ENCODE results near the gene PPEF1.
"Not testable (repeated sequence)": the region's sequence is repeated elsewhere in the genome, so short reads cannot be mapped to it uniquely, and the experiment has no call there.

The PPEF1 gene

GRCh38 chrX:18722500-18723071, 15.1 kb downstream of the PPEF1 start:
- H3K4me3 ChIP-seq (ENCODE audit: insufficient read depth, low read length, poor library complexity, severe bottlenecking) = no peak overlapping the region
- H3K27me3 ChIP-seq (ENCODE audit: low read length) = no peaks in the 10 kb centered on the region
- no peak overlapping the region for H3K4me2 ChIP-seq (ENCODE audit: low read depth, low read length, poor library complexity, severe bottlenecking)
- H3K27ac ChIP-seq (ENCODE audit: low read depth, low read length) = no peak overlapping the region
- no peak overlapping the region for H2AFZ ChIP-seq (ENCODE audit: low read depth, low read length, severe bottlenecking)
- no peaks in the 10 kb centered on the region for H3F3A ChIP-seq (ENCODE audit: insufficient read depth)
- H3K79me2 ChIP-seq (ENCODE audit: insufficient read depth, low read length) = no peaks in the 10 kb centered on the region
- no peak overlapping the region for H3K9ac ChIP-seq (ENCODE audit: low read length)
- H3K9me3 ChIP-seq (ENCODE audit: insufficient read depth, low read length) = no peaks in the 10 kb centered on the region
- H4K20me1 ChIP-seq (ENCODE audit: low read depth, low read length) = no peaks in the 10 kb centered on the region
- TF ChIP-seq, protein P1, sequence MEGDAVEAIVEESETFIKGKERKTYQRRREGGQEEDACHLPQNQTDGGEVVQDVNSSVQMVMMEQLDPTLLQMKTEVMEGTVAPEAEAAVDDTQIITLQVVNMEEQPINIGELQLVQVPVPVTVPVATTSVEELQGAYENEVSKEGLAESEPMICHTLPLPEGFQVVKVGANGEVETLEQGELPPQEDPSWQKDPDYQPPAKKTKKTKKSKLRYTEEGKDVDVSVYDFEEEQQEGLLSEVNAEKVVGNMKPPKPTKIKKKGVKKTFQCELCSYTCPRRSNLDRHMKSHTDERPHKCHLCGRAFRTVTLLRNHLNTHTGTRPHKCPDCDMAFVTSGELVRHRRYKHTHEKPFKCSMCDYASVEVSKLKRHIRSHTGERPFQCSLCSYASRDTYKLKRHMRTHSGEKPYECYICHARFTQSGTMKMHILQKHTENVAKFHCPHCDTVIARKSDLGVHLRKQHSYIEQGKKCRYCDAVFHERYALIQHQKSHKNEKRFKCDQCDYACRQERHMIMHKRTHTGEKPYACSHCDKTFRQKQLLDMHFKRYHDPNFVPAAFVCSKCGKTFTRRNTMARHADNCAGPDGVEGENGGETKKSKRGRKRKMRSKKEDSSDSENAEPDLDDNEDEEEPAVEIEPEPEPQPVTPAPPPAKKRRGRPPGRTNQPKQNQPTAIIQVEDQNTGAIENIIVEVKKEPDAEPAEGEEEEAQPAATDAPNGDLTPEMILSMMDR (IDR thresholded peaks at IDR 0.05; ENCODE audit: insufficient read depth, low read length, poor library complexity, severe bottlenecking) = no peak
- TF ChIP-seq EZH2phosphoT487 (conservative IDR thresholded peaks at IDR 0.05; ENCODE audit: low read length) = no peak
- H3K9me2 ChIP-seq (replicated peaks; ENCODE audit: insufficient read depth, low read length) = no peaks in the 10 kb centered on the region
- no peaks in the 10 kb centered on the region for H3K36me3 ChIP-seq (ENCODE audit: low read length)

DNA sequence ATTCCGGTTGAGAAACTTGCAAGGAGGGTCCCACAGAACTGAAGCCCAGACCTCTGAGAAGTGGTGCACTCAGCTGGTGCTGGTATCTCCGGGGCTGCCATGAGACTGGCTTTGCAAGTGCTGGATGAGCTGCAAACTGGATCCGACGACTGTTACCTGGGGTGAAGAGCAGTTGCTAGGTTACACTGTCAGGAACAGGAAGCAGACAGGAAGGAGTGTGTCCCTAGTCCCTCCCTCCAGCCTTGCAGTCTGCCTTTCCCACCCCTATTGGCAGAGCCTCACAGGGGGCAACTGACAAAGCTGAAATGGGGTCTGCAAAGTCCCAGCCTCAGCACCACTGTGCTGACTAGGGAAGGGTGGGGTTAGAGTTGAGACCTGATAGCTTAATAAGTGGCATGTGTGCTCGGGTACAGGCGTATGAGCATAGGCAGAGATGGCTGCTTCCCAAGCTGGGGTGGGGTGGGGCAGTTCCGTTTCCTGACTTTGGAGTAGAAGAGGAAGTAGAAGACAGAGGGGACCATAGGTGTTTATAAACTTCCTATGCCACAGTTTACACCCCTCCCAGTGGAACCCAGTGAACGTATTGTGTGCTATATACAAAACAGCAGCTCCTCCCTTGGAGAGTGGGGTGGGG, 18.0 kb downstream of the PPEF1 start:
- H3K9me3 ChIP-seq (ENCODE audit: insufficient read depth, low read length) = no peaks in the 10 kb centered on the region
- H2AFZ ChIP-seq (ENCODE audit: low read depth, low read length, severe bottlenecking) = no peak overlapping the region
- H3K27me3 ChIP-seq (ENCODE audit: low read length) = no peaks in the 10 kb centered on the region
- no peak overlapping the region for H3K4me2 ChIP-seq (ENCODE audit: low read depth, low read length, poor library complexity, severe bottlenecking)
- no peaks in the 10 kb centered on the region for H3K79me2 ChIP-seq (ENCODE audit: insufficient read depth, low read length)
- no peak for TF ChIP-seq EZH2phosphoT487 (conservative IDR thresholded peaks at IDR 0.05; ENCODE audit: low read length)
- TF ChIP-seq, protein P1 (IDR thresholded peaks at IDR 0.05; ENCODE audit: insufficient read depth, low read length, poor library complexity, severe bottlenecking) = no peak
- H3K27ac ChIP-seq (ENCODE audit: low read depth, low read length) = no peak overlapping the region
- no peak overlapping the region for H3K4me3 ChIP-seq (ENCODE audit: insufficient read depth, low read length, poor library complexity, severe bottlenecking)
- no peaks in the 10 kb centered on the region for H4K20me1 ChIP-seq (ENCODE audit: low read depth, low read length)
- H3K9me2 ChIP-seq (replicated peaks; ENCODE audit: insufficient read depth, low read length) = no peaks in the 10 kb centered on the region
- no peaks in the 10 kb centered on the region for H3F3A ChIP-seq (ENCODE audit: insufficient read depth)
- H3K36me3 ChIP-seq (ENCODE audit: low read length) = no peaks in the 10 kb centered on the region
- no peak overlapping the region for H3K9ac ChIP-seq (ENCODE audit: low read length)

DNA sequence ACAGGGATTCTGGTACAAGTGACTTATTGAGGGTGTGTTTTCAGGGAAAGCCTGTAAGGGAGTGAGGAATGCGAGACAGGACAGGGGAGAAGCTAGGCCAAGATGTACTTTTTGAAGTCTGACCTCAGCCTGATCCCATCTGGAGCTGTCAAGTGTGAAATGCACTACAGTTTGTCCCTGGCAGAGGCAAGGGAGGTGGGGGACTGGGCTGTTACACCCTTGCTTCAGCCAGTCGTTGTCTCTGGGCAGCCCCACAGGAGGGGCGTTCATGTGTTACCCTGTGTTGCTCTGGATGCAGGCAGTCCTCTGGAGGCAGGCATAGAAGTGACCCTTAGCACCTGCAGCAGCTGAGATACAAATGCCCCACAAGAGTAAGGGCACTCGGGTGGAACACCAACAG, 25.8 kb downstream of the PPEF1 start:
- H3K4me2 ChIP-seq (ENCODE audit: low read depth, low read length, poor library complexity, severe bottlenecking) = no peak overlapping the region
- TF ChIP-seq, protein P1 (IDR thresholded peaks at IDR 0.05; ENCODE audit: insufficient read depth, low read length, poor library complexity, severe bottlenecking) = no peak
- no peak for TF ChIP-seq EZH2phosphoT487 (conservative IDR thresholded peaks at IDR 0.05; ENCODE audit: low read length)
- H3K9ac ChIP-seq (ENCODE audit: low read length) = no peak overlapping the region
- no peaks in the 10 kb centered on the region for H3K27me3 ChIP-seq (ENCODE audit: low read length)
- no peak overlapping the region for H3K27ac ChIP-seq (ENCODE audit: low read depth, low read length)
- no peaks in the 10 kb centered on the region for H3F3A ChIP-seq (ENCODE audit: insufficient read depth)
- H3K9me2 ChIP-seq (replicated peaks; ENCODE audit: insufficient read depth, low read length) = no peaks in the 10 kb centered on the region
- no peaks in the 10 kb centered on the region for H4K20me1 ChIP-seq (ENCODE audit: low read depth, low read length)
- H3K9me3 ChIP-seq (ENCODE audit: insufficient read depth, low read length) = no peaks in the 10 kb centered on the region
- H3K4me3 ChIP-seq (ENCODE audit: insufficient read depth, low read length, poor library complexity, severe bottlenecking) = no peak overlapping the region
- no peak overlapping the region for H2AFZ ChIP-seq (ENCODE audit: low read depth, low read length, severe bottlenecking)
- H3K79me2 ChIP-seq (ENCODE audit: insufficient read depth, low read length) = no peaks in the 10 kb centered on the region
- no peaks in the 10 kb centered on the region for H3K36me3 ChIP-seq (ENCODE audit: low read length)

DNA sequence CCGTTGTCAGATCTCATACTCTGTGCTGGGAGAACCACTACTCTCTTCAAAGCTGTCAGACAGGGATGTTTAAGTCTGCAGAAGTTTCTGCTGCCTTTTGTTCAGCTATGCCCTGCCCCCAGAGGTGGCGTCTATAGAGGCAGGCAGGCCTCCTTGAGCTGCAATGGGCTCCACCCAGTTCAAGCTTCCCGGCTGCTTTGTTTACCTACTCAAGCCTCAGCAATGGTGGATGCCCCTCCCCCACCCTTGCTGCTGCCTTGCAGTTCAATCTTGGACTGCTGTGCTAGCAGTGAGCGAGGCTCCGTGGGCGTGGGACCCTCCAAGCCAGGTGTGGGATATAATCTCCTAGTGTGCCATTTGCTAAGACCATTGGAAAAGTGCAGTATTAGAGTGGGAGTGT, 32.2 kb downstream of the PPEF1 start:
- not testable (repeated sequence) for H3K27me3 ChIP-seq (ENCODE audit: low read length)

More for the DNA sequence above, 32.2 kb downstream of the PPEF1 start:
- not testable (repeated sequence) for H4K20me1 ChIP-seq (ENCODE audit: low read depth, low read length); H3K79me2 ChIP-seq (ENCODE audit: insufficient read depth, low read length); H3K4me2 ChIP-seq (ENCODE audit: low read depth, low read length, poor library complexity, severe bottlenecking); H3K36me3 ChIP-seq (ENCODE audit: low read length); H3K27ac ChIP-seq (ENCODE audit: low read depth, low read length); H3K9ac ChIP-seq (ENCODE audit: low read length); H2AFZ ChIP-seq (ENCODE audit: low read depth, low read length, severe bottlenecking); H3K9me2 ChIP-seq (replicated peaks; ENCODE audit: insufficient read depth, low read length); H3K9me3 ChIP-seq (ENCODE audit: insufficient read depth, low read length); H3F3A ChIP-seq (ENCODE audit: insufficient read depth); H3K4me3 ChIP-seq (ENCODE audit: insufficient read depth, low read length, poor library complexity, severe bottlenecking)

Measured in SU-DHL-6 (cell line).